ENCODE data around the gene ZNF487.

Gene ZNF487

DNA sequence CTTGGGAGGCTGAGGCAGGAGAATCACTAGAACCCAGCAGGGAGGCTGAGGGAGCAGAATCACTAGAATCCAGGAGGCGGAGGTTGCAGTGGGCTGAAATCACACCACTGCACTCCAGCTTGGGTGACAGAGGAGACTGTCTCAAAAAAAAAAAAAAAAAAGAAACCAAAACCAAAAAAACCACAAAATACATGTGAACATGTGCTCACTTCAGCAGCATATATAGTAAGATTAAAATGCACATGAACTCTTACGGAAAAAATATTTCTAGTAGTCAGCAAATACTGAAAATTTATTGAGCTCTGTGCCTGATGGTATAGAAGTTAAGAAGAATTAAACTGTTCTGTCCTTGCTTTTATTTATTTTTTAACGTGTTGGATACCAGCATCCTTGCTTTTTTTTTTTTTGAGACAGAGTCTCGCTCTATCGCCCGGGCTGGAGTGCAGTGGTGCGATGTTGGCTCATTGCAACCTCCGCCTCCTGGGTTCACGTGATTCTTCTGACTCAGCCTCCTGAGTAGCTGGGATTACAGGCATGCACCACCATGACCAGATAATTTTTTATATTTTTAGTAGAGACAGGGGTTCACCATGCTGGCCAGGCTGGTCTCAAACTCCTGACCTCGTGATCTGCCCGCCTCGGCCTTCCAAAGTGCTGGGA lies 9.6 kb upstream of the ZNF487 start:
- DNase-seq (ENCODE audit: low spot score): no peak
- H3K4me2 ChIP-seq (ENCODE audit: insufficient read depth, low read length, poor library complexity, severe bottlenecking): no peak overlapping the region

DNA sequence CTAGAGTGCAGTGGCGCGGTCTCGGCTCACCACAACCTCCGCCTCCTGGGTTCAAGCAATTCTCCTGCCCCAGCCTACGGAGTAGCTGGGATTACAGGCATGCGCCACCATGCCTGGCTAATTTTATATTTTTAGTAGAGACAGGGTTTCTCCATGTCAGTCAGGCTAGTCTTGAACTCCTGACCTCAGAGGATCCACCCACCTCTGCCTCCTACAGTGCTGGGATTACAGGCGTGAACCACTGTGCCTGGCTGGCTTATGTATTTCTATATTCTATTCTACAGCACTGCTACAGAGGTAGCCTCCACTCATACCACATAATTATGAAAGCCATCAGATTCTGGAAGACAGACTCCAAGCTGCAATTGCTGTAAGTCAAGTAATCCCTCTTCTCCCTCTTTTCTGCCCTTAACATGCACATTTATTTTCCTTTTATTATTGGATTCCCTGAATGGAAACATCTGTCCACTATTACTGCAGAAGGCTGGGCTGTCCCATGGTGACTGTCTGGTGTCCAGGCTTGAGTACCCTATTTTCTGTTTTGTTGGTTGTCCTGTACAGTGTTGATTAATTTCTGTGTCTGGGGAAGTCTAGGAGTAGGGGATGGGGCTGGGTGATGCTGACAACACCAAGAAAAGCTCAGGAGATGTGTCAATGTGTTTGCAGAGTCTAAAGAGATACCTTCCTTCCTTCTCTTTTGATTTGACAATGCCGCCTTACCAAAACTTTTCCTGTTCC lies 5.8 kb upstream of the ZNF487 start:
- H2AK5ac ChIP-seq (ENCODE audit: low read depth, low read length): no peak overlapping the region
- no peak overlapping the region for H2BK5ac ChIP-seq (ENCODE audit: low read length)
- no peak overlapping the region for H4K91ac ChIP-seq (ENCODE audit: low read depth, low read length, poor library complexity)
- no peak overlapping the region for H2AFZ ChIP-seq (ENCODE audit: low read length)
- no peak overlapping the region for H3K23ac ChIP-seq (ENCODE audit: low read depth, low read length, poor library complexity)
- no peaks in the 10 kb centered on the region for H3K27me3 ChIP-seq (ENCODE audit: control insufficient read depth in 3 of 3, insufficient read depth in 3 of 3, low read depth in 1 of 3, low read length in 3 of 3)
- DNase-seq (ENCODE audit: low spot score): no peak
- no peak overlapping the region for H2BK120ac ChIP-seq (ENCODE audit: low read depth, low read length)
- H3K14ac ChIP-seq (ENCODE audit: low read length): no peak overlapping the region
- H3K27ac ChIP-seq (replicated peaks; ENCODE audit: low read length): no peak overlapping the region
- no peak overlapping the region for H4K8ac ChIP-seq (ENCODE audit: low read depth, low read length)
- H2BK12ac ChIP-seq (ENCODE audit: low read length): no peak overlapping the region
- no peak overlapping the region for H3K4me2 ChIP-seq (ENCODE audit: insufficient read depth, low read length, poor library complexity, severe bottlenecking)
- H3K4me1 ChIP-seq (ENCODE audit: control insufficient read depth in 2 of 2, insufficient read depth in 1 of 2, low read depth in 1 of 2, low read length in 2 of 2): no peaks in the 10 kb centered on the region
- no peak overlapping the region for H2BK15ac ChIP-seq (ENCODE audit: low read length)
- no peaks in the 10 kb centered on the region for H3K9me3 ChIP-seq (replicated peaks in 1 of 2; ENCODE audit: control insufficient read depth in 2 of 2, insufficient read depth in 1 of 2, low read depth in 1 of 2, low read length in 2 of 2)
- no peaks in the 10 kb centered on the region for H3K79me1 ChIP-seq (ENCODE audit: low read depth, low read length)
- H3K36me3 ChIP-seq (replicated peaks in 1 of 2; ENCODE audit: control insufficient read depth in 2 of 2, insufficient read depth in 2 of 2, low read length in 2 of 2): no peaks in the 10 kb centered on the region
- no peak overlapping the region for H3K9ac ChIP-seq (ENCODE audit: low read depth, low read length, poor library complexity)
- WGBS, 2 donors (ENCODE audit: extremely low coverage in 2 of 2, insufficient read length in 2 of 2, insufficient replicate concordance in 1 of 2): no CpG with 5 or more reads among the region's 8 CpGs
- no peak overlapping the region for H3K18ac ChIP-seq (ENCODE audit: low read length)
- no peak overlapping the region for H3K4ac ChIP-seq (ENCODE audit: low read length)
- no peak overlapping the region for H3K4me3 ChIP-seq (ENCODE audit: low read length in 2 of 2)

More for the DNA sequence above, 9.6 kb upstream of the ZNF487 start:
- H3K9me3 ChIP-seq (replicated peaks in 1 of 2; ENCODE audit: control insufficient read depth in 2 of 2, insufficient read depth in 1 of 2, low read depth in 1 of 2, low read length in 2 of 2): no peaks in the 10 kb centered on the region
- no CpG with 5 or more reads among the region's 12 CpGs for WGBS, 2 donors (ENCODE audit: extremely low coverage in 2 of 2, insufficient read length in 2 of 2, insufficient replicate concordance in 1 of 2)
- no peaks in the 10 kb centered on the region for H3K36me3 ChIP-seq (replicated peaks in 1 of 2; ENCODE audit: control insufficient read depth in 2 of 2, insufficient read depth in 2 of 2, low read length in 2 of 2)
- H3K4me3 ChIP-seq (ENCODE audit: low read length in 2 of 2): no peak overlapping the region
- H3K14ac ChIP-seq (ENCODE audit: low read length): no peak overlapping the region
- H4K8ac ChIP-seq (ENCODE audit: low read depth, low read length): no peak overlapping the region
- no peak overlapping the region for H3K23ac ChIP-seq (ENCODE audit: low read depth, low read length, poor library complexity)
- H3K27ac ChIP-seq (replicated peaks; ENCODE audit: low read length): no peak overlapping the region
- H4K91ac ChIP-seq (ENCODE audit: low read depth, low read length, poor library complexity): no peak overlapping the region
- H3K4ac ChIP-seq (ENCODE audit: low read length): no peak overlapping the region
- no peak overlapping the region for H2BK12ac ChIP-seq (ENCODE audit: low read length)
- no peak overlapping the region for H3K18ac ChIP-seq (ENCODE audit: low read length)
- H3K79me1 ChIP-seq (ENCODE audit: low read depth, low read length): no peaks in the 10 kb centered on the region
- H2BK120ac ChIP-seq (ENCODE audit: low read depth, low read length): no peak overlapping the region
- no peak overlapping the region for H2BK5ac ChIP-seq (ENCODE audit: low read length)
- no peaks in the 10 kb centered on the region for H3K27me3 ChIP-seq (ENCODE audit: control insufficient read depth in 3 of 3, insufficient read depth in 3 of 3, low read depth in 1 of 3, low read length in 3 of 3)
- no peak overlapping the region for H2BK15ac ChIP-seq (ENCODE audit: low read length)
- H2AFZ ChIP-seq (ENCODE audit: low read length): no peak overlapping the region
- no peaks in the 10 kb centered on the region for H3K4me1 ChIP-seq (ENCODE audit: control insufficient read depth in 2 of 2, insufficient read depth in 1 of 2, low read depth in 1 of 2, low read length in 2 of 2)
- H3K9ac ChIP-seq (ENCODE audit: low read depth, low read length, poor library complexity): no peak overlapping the region
- no peak overlapping the region for H2AK5ac ChIP-seq (ENCODE audit: low read depth, low read length)

DNA sequence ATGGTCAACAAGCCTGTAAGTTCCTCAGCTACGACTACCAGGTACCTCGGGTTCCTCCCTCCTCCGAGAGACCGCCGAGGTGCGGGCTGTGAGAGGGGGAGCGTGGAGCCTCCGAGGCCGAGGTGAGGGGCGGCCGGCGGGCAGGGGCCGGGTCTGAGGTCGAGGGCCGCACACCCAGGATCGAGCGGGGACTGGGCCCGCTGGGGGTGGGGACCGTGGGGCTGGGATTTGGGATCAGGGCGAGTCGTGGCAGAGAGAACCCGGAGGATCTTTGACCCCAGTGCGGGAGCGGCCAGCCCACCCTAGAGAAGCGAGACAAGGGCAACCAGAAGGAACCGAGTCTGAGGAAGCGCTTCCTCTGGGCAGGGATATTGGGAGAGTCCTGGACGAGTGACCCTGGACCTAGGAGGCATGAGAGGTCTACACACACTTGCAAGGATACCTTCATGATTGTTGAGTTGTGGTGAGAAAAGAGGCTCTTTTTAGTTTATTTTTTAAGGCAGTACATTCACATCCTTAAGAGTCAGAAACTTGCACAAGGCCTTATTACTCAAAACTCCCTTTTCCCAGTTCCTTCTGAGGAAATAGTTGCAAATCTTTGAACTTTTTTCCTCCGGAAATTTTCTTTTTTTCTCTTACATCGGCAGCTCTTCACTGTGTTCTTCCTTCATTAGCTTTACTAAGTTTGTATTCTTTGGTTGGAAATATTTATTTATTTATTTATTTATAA lies 395 bp downstream of the ZNF487 start:
- Histone ChIP-seq H3K18ac (ENCODE audit: low read length) (peak overlapping the region; percentile 94), H3K23ac (ENCODE audit: low read depth, low read length, poor library complexity) (peak overlapping the region; percentile 89), H3K4me3 (ENCODE audit: low read length in 2 of 2) (peak overlapping the region; percentile 88 to 98), H2AK5ac (ENCODE audit: low read depth, low read length) (no peak overlapping the region), H2BK12ac (ENCODE audit: low read length) (no peak overlapping the region), H3K27ac (replicated peaks; ENCODE audit: low read length) (no peak overlapping the region), H3K9ac (ENCODE audit: low read depth, low read length, poor library complexity) (peak overlapping the region; percentile 70), H3K27me3 (ENCODE audit: control insufficient read depth in 3 of 3, insufficient read depth in 3 of 3, low read depth in 1 of 3, low read length in 3 of 3) (no peaks in the 10 kb centered on the region), H4K8ac (ENCODE audit: low read depth, low read length) (no peak overlapping the region), H2AFZ (ENCODE audit: low read length) (peak overlapping the region; percentile 98), H2BK120ac (ENCODE audit: low read depth, low read length) (no peak overlapping the region), H3K4me1 (ENCODE audit: control insufficient read depth in 2 of 2, insufficient read depth in 1 of 2, low read depth in 1 of 2, low read length in 2 of 2) (peaks cover 3 to 5% of the 10 kb centered on the region in 2 donors), H3K36me3 (replicated peaks in 1 of 2; ENCODE audit: control insufficient read depth in 2 of 2, insufficient read depth in 2 of 2, low read length in 2 of 2) (no peaks in the 10 kb centered on the region), H3K4ac (ENCODE audit: low read length) (no peak overlapping the region), H3K14ac (ENCODE audit: low read length) (peak overlapping the region; percentile 90), H3K4me2 (ENCODE audit: insufficient read depth, low read length, poor library complexity, severe bottlenecking) (peak overlapping the region; percentile 91), H2BK15ac (ENCODE audit: low read length) (no peak overlapping the region), H3K9me3 (replicated peaks in 1 of 2; ENCODE audit: control insufficient read depth in 2 of 2, insufficient read depth in 1 of 2, low read depth in 1 of 2, low read length in 2 of 2) (no peaks in the 10 kb centered on the region), H4K91ac (ENCODE audit: low read depth, low read length, poor library complexity) (no peak overlapping the region), H3K79me1 (ENCODE audit: low read depth, low read length) (no peaks in the 10 kb centered on the region), H2BK5ac (ENCODE audit: low read length) (peak overlapping the region; percentile 98)
- DNase-seq (ENCODE audit: low spot score): peak; percentile 43
- WGBS, 2 donors (ENCODE audit: extremely low coverage in 2 of 2, insufficient read length in 2 of 2, insufficient replicate concordance in 1 of 2): no CpG with 5 or more reads among the region's 30 CpGs
